DMS53 treated with DMSO at 0.1 percent for 48 hours (cell line): Measurements from ENCODE around the gene PSMD13.
A peak's percentile ranks its signal among the peaks of the same experiment; 100 is the strongest.
"Not testable (repeated sequence)": the region's sequence is repeated elsewhere in the genome, so short reads cannot be mapped to it uniquely, and the experiment has no call there.

Source experiments
- DNase-seq: peaks from one replicate; lab custom pipeline; 2025; ENCODE audit not compliant: unreplicated experiment; lab: John Stamatoyannopoulos, UW

Gene PSMD13

DNA sequence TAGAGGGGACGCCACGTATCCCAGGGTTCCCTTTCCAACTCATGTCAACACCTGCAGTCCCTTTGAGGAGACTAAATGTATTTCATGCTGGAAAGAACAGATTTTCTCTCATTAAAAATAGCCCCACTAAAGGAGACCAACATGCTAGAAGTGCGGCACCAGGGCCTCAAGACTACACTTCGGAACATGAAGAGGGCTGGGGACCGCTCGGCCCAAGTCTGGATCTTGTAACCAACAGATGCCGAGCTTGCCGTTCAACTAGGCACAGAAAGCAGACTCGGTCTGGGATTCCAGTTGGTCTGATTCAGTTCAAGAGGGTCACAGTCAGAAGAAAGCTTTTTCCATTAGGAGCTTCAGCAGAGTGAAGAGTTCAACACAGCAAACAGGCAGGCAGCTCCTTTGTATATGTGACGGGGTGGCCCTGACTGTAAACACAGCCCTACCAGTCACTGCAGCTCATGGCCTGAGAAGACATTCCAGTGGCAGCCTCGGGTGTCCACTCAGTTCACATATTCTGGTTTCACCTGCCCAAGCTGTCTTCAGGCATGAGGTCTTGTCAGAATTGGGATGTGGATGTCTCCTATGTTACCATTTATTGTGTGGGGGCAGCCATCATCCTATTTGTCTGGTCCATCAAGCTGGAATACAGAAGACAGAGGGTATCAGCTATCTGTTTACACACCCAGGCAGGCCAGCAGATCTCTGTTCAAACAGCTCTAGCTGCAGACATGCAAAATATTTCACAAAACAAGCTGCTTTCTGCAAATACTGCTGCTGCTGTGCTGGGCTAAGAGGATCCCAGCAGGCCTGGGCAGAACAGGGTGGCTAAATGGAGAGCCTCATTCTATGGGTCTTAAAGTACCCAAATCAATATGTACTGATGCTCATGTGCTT lies 20.4 kb upstream of the PSMD13 start:
- DNase-seq, result peak; percentile 67

DNA sequence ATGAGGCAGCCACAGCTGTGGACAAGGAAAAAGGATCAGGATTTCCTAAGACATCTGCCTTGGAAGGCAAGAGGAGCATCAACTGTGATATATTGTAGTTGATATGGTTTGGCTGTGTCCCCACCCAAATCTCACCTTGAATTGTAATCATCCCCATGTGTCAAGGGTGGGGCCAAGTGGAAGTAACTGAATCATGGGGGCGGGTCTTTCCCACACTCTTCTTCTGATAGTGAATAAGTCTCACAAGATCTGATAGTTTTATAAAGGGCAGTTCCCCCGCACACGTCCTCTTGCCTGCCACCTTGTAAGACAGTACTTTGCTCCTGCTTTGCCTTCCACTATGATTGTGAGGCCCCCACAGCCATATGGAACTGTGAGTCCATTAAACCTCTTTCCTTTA lies 19.1 kb upstream of the PSMD13 start:
- no peak for DNase-seq

DNA sequence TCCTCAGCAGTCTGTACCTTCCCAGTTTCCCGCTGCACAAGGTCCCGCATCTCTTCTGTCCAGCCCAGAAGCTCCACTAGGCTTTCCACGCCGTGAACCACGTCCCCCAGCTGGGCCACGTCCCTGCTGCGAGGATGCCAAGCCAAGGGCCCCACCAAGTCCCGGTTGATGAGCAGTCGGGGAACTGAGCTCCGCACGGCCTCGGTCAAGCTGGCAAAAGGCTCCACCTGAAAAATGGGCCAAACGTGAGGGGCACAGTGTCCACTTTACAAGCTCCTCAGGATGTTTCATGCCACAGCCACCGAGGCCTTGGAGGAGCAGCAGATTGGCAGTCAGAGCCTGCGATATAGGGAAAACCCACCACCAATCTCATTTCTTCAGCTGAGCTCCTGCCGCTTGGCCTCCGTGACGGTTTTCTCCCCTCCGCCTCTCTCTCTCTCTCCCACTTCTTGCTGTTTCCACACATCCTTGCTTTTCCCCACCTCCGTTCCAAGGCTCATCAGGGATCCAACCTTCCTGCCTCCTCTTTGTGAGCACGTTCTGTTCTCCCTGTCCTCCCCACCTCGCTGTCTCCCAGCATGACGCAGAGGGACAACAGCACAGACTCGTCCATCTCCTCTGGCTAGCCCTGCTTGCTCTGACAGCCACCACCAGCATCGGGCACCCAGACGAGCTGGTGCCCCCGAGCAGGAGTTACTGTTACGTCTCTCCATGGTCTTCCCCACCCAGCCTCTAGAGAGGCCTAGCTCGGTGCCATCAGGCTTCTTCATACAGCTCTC lies 17.8 kb upstream of the PSMD13 start:
- no peak for DNase-seq

DNA sequence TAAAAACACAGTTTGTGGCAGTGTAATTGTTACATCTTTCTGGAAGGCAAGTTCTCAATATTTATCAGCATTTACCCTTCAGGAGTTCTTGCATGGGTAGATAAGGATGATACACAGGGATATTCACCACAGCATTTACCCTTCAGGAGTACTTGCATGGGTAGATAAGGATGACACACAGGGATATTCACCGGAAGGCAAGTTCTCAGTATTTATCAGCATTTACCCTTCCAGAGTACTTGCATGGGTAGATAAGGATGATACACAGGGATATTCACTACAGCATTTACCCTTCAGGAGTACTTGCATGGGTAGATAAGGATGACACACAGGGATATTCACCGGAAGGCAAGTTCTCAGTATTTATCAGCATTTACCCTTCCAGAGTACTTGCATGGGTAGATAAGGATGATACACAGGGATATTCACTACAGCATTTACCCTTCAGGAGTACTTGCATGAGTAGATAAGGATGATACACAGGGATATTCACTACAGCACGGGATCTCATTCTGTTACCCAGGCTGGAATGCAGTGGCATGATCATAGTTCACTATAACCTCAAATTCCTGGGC lies 16.0 kb upstream of the PSMD13 start:
- DNase-seq, result not testable (repeated sequence)

DNA sequence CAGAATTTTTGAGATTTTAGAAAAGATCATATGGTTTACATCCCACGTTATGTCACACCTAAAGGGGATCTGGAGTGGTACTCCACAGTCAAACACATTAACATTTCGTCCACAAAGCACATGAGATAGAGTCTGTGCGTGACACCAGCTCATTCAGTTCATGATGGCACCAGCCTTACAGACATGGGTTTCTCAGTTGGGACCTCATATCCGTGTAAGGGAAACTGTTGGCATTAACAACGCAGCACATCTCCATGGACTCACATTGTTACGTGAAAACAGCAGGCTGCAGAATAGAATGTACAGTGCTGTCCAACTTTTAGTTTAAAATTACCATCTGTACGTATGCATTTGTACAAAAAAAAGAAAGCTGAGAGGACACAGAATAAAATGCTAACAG lies 15.2 kb upstream of the PSMD13 start:
- no peak for DNase-seq

- DNase-seq, result no peak
Observed at GRCh38 chr11:221998-222789, 14.6 kb upstream of the PSMD13 start.

DNA sequence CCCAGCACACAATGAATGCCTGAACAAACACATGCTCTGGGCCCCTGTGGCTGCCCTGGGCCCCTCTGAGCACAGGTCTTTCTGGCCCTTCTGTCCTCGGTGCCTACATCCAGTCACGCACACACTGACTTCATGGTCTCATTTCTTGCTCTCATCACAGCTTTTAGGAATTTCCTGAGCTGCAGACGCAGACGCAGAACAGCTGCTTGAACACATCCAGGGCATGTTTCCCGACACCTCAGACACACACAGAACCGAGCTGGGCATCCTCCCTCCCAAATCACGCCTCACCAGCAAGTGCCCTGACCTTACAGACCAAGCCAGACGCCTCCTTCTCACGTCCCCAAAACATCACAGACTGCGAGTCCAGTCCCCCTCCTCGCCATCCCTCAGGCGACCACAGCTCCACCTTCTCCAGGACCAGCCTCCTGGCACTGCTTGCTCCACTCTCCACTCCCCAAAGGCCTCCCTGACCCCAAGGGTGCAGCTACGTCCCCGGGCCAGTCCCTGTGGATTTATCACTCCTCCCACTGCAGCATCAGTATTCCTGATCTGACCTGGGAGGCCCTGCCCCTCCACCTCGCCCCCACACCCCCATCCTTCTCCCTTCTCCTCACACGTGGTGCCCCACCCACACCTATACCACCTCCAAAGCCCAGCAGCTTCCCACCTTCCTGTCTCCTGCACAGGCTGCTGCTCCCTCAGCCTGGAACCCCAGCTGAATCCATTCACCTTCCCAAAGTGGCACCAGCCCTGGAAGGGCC lies 13.6 kb upstream of the PSMD13 start:
- DNase-seq, result no peak

DNA sequence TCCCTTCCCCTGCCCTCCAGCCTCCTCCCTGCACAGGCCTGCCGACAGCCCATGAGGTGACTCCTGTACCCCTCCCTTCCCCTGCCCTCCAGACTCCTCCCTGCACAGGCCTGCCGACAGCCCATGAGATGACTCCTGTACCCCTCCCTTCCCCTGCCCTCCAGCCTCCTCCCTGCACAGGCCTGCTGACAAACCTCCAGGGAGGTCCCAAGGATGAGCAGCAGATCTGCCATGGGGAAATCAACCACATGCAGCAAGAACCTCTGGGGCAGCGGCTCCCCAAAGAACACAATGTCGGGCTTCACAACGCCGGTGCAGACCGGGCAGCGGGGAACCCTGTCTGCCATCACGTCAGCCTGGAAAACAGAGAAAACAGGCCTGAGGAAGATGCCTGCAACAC lies 12.9 kb upstream of the PSMD13 start:
- DNase-seq, result no peak

DNA sequence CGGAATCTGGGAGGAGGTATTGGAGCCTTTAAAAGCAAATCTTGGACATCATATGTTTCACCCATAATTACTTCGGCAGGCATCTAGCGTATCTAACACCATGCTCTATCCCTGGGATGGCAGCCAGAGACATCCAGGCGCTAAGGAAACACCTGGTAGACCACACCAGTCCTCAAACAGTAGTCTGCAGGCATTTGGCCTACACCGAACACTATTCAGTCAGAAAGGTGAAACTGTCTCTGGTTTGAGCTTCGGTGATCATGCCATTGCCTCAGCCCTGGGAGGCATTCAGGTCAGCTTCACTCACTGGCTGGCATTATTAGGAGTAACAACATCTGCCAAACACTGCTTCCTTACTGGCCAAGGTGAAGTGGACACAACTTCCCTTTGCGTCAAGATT lies 12.4 kb upstream of the PSMD13 start:
- DNase-seq, result no peak

DNA sequence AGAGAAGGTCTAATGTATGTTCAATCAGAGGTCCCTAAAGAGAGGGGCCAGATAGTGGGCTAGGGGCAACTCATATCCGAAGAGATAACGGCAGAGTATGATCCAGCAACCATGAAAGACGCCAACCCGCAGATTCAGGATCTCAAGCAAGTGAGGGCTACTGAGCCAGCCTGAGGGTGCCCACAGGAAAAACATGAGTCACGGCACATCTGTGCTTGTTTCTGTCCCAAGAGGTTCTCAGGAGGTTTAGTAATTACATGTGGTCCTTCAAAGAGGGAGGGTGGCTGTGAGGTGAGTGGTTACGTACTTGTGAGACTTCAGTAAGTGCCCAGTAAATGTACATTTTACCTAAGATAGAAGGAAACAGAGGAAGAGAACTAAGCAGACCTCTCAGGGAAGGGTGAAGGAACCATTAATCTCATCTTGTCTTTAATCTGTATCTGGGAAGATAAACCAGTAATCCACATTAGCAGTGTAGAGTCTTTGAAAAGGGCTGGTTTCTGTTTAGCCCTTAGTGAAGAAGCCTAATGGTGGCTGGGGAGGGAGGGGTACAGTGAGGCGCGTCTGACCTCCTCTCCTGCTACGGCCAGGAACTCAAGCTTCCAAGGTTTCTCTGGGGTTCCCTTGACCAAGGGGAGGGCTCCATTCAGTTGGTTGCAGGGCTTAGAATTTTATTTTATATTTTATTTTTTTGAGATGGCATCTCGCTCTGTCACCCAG lies 10.9 kb upstream of the PSMD13 start:
- no peak for DNase-seq

- no peak for DNase-seq
Observed at GRCh38 chr11:227824-228379, 8.9 kb upstream of the PSMD13 start.

DNA sequence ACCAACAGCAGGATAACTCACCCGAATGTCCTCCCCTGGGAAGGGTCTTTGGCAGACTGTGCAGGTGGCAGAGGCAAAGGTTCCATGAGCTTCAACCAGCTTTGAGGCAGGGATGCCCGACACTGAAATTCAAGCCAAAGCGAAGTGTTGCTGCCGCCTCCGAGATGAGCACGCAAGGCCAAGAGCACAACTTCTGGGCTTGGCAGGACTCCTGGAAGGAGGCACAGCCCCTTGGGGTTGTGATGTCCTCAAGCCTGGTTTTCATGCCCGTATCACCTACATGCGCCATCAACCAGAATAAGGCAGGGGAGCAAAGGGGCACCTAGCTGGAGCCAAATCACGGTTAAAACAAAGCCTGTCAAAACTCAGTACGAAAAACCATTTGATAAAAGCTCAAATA lies 6.3 kb upstream of the PSMD13 start:
- DNase-seq, result no peak

- DNase-seq, result no peak
Observed at GRCh38 chr11:232783-233565, 3.8 kb upstream of the PSMD13 start.

DNA sequence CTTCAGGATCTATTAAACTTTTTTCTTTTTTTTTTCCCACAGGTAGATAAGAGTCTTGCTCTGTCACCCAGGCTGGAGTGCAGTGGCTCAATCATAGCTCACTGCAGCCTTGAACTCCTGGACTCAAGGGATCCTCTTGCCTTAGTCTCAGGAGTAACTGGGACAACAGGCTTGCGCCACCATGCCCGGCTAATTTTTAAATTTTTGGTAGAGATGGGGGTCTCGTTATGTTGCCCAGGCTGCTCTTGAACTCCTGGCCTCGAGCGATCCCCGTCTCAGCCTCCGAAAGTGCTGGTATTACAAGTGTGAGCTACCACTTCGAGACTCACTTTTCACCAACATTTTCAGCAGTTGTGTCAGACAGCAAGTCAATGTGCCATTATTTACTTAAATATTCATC lies 1.6 kb upstream of the PSMD13 start:
- DNase-seq, result no peak

GRCh38 chr11:235609-235996 lies 1.2 kb upstream of the PSMD13 start:
- peak; percentile 40 for DNase-seq

DNA sequence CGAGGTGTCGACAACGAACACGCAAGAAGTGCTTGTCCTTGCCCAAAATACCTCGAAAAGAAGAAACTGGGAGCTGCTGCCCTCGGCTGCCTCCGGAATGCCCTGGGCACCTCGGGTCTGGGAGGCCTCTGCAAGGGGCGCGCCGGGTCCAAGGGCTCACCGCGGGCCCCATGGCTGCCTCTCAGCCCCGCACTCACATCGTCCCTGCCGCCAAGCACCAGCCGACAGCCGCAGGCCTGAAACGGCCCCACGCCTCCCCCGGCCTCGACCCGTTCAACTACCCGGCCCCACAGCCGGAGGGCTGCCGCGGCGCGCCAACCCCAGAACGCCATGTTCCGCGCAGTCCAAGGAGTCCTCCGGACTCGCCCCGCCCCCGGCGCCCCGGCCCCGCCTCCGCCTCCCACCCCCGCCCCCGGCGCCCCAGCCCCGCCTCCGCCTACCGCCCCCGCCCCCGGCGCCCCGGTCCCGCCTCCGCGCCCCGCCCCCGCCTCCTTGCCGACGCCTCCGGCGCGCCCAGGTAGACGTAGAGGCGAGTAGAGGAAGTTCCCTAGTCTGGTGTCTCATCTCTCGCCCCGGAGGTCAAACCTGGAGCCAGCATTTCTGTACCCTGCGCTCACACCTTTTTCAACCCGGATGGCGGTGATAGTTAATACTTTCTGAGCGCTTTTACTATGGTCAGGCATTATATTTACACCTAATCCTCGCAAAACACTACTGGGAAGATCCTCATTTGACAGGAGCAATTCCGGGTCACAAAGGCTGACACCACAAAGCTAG lies 591 bp upstream of the PSMD13 start, which contains the start of gene SIRT3:
Gene SIRT3 (minus strand): TSS at position 346 of the 777 bp plus-strand sequence. CDS start 14 bp downstream, at position 332.
- peak; percentile 75 for DNase-seq

DNA sequence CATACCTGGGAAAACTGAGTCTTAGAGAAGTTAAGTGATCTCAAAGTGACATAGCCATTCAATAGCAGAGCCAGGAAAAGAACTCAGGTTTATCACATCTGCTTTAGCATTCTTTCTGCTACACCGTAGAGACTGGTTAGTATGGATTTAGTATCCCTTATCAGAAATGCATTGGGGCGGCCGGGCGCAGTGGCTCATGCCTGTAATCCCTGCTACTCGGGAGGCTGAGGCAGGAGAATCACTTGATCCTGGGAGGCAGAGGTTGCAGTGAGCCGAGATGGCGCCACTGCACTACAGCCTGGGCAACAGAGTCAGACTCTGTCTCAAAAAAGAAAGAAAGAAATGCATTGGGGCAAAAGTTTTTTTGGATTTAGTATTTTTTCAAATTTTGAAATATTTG lies 1.6 kb downstream of the PSMD13 start:
- not testable (repeated sequence) for DNase-seq

DNA sequence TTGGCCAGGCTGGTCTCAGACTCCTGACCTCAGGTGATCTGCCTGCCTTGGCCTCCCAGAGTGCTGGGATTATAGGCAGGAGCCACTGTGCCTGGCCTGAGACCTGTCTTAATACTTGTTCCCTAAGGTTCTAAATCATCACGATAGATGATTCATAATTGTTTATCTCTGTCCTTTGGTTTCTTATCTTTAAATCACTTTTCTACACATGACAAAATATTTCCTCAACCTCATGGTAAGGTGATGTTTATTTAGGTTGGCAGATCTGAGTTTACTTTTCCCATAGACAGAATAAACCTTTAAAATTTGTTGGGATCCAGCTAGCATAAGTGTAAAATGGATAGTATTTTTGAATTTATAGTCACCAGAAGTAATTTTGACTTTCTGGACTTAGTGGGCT lies 3.5 kb downstream of the PSMD13 start:
- no peak for DNase-seq
